SK-N-SH (cell line): ENCODE results near the gene DNAJB6.

Source experiments
- CTCF ChIP-seq: fragments of 200-600 bp; sonication (generic); IDR thresholded peaks from 2 replicates; pipeline ENCODE4 v1.6.1; 2017; ENCODE audit warnings: antibody characterized with exemption, mild to moderate bottlenecking, moderate library complexity
- EP300 ChIP-seq, 2 experiments: IDR thresholded peaks; 2 replicates each; pipeline versions ENCODE4 v1.4.0 to v1.6.1; 2012; ENCODE audit warnings: borderline replicate concordance in 1 of 2, low read depth in 1 of 2, low read length in 1 of 2
- EZH2phosphoT487 ChIP-seq: fragments of 200-600 bp; sonication (generic); IDR thresholded peaks from 2 replicates; pipeline ENCODE4 v1.6.1; 2017; ENCODE audit warnings: low read depth, mixed run types, mild to moderate bottlenecking, antibody characterized with exemption, moderate library complexity, borderline replicate concordance
- FOSL2 ChIP-seq: IDR thresholded peaks from 2 replicates; pipeline ENCODE4 v1.4.0; 2012; ENCODE audit warnings: low read depth, mild to moderate bottlenecking, moderate library complexity, borderline replicate concordance
- FOXM1 ChIP-seq: IDR thresholded peaks from 2 replicates; pipeline ENCODE4 v1.4.0; 2012; ENCODE audit warnings: low read depth, mild to moderate bottlenecking
- GATA2 ChIP-seq: sonication (generic); formaldehyde crosslinking; IDR thresholded peaks from 2 replicates; pipeline ENCODE4 v1.5.0; 2020; ENCODE audit warnings: mild to moderate bottlenecking, missing genetic modification reagents
- MAX ChIP-seq: IDR thresholded peaks from 2 replicates; pipeline ENCODE4 v1.4.0; 2012; ENCODE audit warnings: low read depth
- MXI1 ChIP-seq: IDR thresholded peaks from 2 replicates; pipeline ENCODE4 v1.6.1; 2012; ENCODE audit warnings: mild to moderate bottlenecking, low read depth, low read length, improper control_type of control experiment
- SIN3A ChIP-seq: IDR thresholded peaks from 2 replicates; pipeline ENCODE4 v1.6.1; 2012; ENCODE audit warnings: low read depth, mild to moderate bottlenecking, low read length, moderate library complexity, borderline replicate concordance
- YY1 ChIP-seq: IDR thresholded peaks from 2 replicates; pipeline ENCODE4 v1.4.0; 2012; ENCODE audit warnings: low read depth, mild to moderate bottlenecking
- ZBTB33 ChIP-seq: IDR thresholded peaks from 2 replicates; pipeline ENCODE4 v1.4.0; 2012; ENCODE audit warnings: low read depth, borderline replicate concordance

GRCh38 chr7:157358753-157359096 lies 21.9 kb downstream of the DNAJB6 start:
- no peak for TF ChIP-seq ZBTB33
- no peak for TF ChIP-seq FOXM1
- TF ChIP-seq YY1: no peak
- TF ChIP-seq CTCF: no peak
- TF ChIP-seq GATA2 (CRISPR knock-in tag): no peak
- no peak for TF ChIP-seq SIN3A
- TF ChIP-seq MAX: no peak
- TF ChIP-seq EP300 (IDR thresholded peaks at IDR 0.05; ENCODE audit: borderline replicate concordance in 1 of 2, low read depth in 1 of 2, low read length in 1 of 2): no peak
- no peak for TF ChIP-seq EZH2phosphoT487
- no peak for TF ChIP-seq FOSL2
- TF ChIP-seq MXI1: no peak
